Measurements from ENCODE around the gene ARL15. TPM values are rescaled to one million over a fixed set of nuclear protein-coding genes. Genes with fewer than 3 reads are reported as not detected.
"Not testable (repeated sequence)": the region's sequence is repeated elsewhere in the genome, so short reads cannot be mapped to it uniquely, and the experiment has no call there.

Gene ARL15
- total RNA-seq (10 to 100 TPM; 18.2 to 66.2 TPM), polyA plus RNA-seq (10 to 100 TPM in 1 of 2 donors, 1 to 10 TPM in 1; 5.7 to 11.5 TPM)
- long read RNA-seq, donor 1, partial matches to known transcripts: 0 of 7 reads
- long read RNA-seq, donor 1, other reads (novel, unspliced or antisense): 0 of 7 reads
- long read RNA-seq, donor 2, partial matches to known transcripts: 0 of 1 reads
- long read RNA-seq, donor 2, other reads (novel, unspliced or antisense): 0 of 1 reads
- long read RNA-seq, donor 3, transcript ARL15-202 (5 exons, 2,486 nt): major isoform, 6 of 8 reads
- long read RNA-seq, donor 3, partial matches to known transcripts: 0 of 8 reads
- long read RNA-seq, donor 3, other reads (novel, unspliced or antisense): 0 of 8 reads
- long read RNA-seq, donor 4, partial matches to known transcripts: 0 of 2 reads
- long read RNA-seq, donor 4, other reads (novel, unspliced or antisense): 0 of 2 reads
- long read RNA-seq, donor 5, partial matches to known transcripts: 0 of 6 reads
- long read RNA-seq, donor 5, other reads (novel, unspliced or antisense): 0 of 6 reads

GRCh38 chr5:54310433-54311175 lies at the start of gene ARL15:
TSS of gene ARL15 (minus strand) at chr5:54310573.
- H3K9me3 ChIP-seq (ENCODE audit: control insufficient read depth in 4 of 4, insufficient read depth in 3 of 4, low read length in 3 of 4): no peaks in the 10 kb centered on the region
- no peaks in the 10 kb centered on the region for H3K36me3 ChIP-seq (ENCODE audit: control insufficient read depth in 4 of 4, insufficient read depth in 4 of 4, low read length in 4 of 4)
- H3K27ac ChIP-seq (ENCODE audit: low read depth in 1 of 2, low read length in 1 of 2): peak within 1 kb of the TSS; percentile 71 to 84
- DNase-seq (peak; percentile 99), ATAC-seq (ENCODE audit: insufficient read depth, low FRiP score) (peak; percentile 96)
- H3K9ac ChIP-seq (ENCODE audit: insufficient read depth in 1 of 2, low read length in 2 of 2): peak within 1 kb of the TSS; percentile 84 to 91
- peaks cover 0 to 11% (median 2%) of the 10 kb centered on the region in 5 donors for H3K4me1 ChIP-seq (ENCODE audit: control insufficient read depth in 5 of 5, insufficient read depth in 5 of 5, low read length in 5 of 5)
- peak within 1 kb of the TSS; percentile 83 for H3K4me3 ChIP-seq
- no peak for TF ChIP-seq CTCF (IDR thresholded peaks at IDR 0.05; ENCODE audit: control extremely low read depth, extremely low read depth)
- WGBS, 2 donors: 0% methylated on average over 50 of the region's 50 CpGs
- peaks cover 0 to 7% (median 6%) of the 10 kb centered on the region in 3 donors for H3K27me3 ChIP-seq (ENCODE audit: control insufficient read depth in 3 of 3, insufficient read depth in 3 of 3, low read length in 2 of 3)

GRCh38 chr5:54360089-54360488 lies 49.7 kb upstream of the ARL15 start:
- DNase-seq (no peak), ATAC-seq (ENCODE audit: insufficient read depth, low FRiP score) (no peak)
- H3K9me3 ChIP-seq (ENCODE audit: control insufficient read depth in 4 of 4, insufficient read depth in 3 of 4, low read length in 3 of 4): no peaks in the 10 kb centered on the region

GRCh38 chr5:54357408-54358058 lies 47.2 kb upstream of the ARL15 start:
- H3K36me3 ChIP-seq (ENCODE audit: control insufficient read depth in 4 of 4, insufficient read depth in 4 of 4, low read length in 4 of 4): no peaks in the 10 kb centered on the region
- DNase-seq (peak in 1 of 3 donors; percentile 9), ATAC-seq (ENCODE audit: insufficient read depth, low FRiP score) (no peak)

More at GRCh38 chr5:54360089-54360488, 49.7 kb upstream of the ARL15 start:
- Histone ChIP-seq H3K27me3 (ENCODE audit: control insufficient read depth in 3 of 3, insufficient read depth in 3 of 3, low read length in 2 of 3) (no peaks in the 10 kb centered on the region), H3K9ac (ENCODE audit: insufficient read depth in 1 of 2, low read length in 2 of 2) (no peak overlapping the region), H3K36me3 (ENCODE audit: control insufficient read depth in 4 of 4, insufficient read depth in 4 of 4, low read length in 4 of 4) (no peaks in the 10 kb centered on the region), H3K27ac (ENCODE audit: low read depth in 1 of 2, low read length in 1 of 2) (no peak overlapping the region), H3K4me1 (ENCODE audit: control insufficient read depth in 5 of 5, insufficient read depth in 5 of 5, low read length in 5 of 5) (no peaks in the 10 kb centered on the region), H3K4me3 (no peak overlapping the region)
- WGBS, 2 donors: 57 to 77% methylated on average over 5 of the region's 5 CpGs
- no peak for TF ChIP-seq CTCF (IDR thresholded peaks at IDR 0.05; ENCODE audit: control extremely low read depth, extremely low read depth)

GRCh38 chr5:54353933-54354564 lies 43.7 kb upstream of the ARL15 start:
- not testable (repeated sequence) for H3K9ac ChIP-seq (ENCODE audit: insufficient read depth in 1 of 2, low read length in 2 of 2)

More at GRCh38 chr5:54357408-54358058, 47.2 kb upstream of the ARL15 start:
- Histone ChIP-seq H3K4me1 (ENCODE audit: control insufficient read depth in 5 of 5, insufficient read depth in 5 of 5, low read length in 5 of 5) (no peaks in the 10 kb centered on the region), H3K9me3 (ENCODE audit: control insufficient read depth in 4 of 4, insufficient read depth in 3 of 4, low read length in 3 of 4) (peaks cover 0 to 7% (median 3%) of the 10 kb centered on the region in 4 donors), H3K27ac (ENCODE audit: low read depth in 1 of 2, low read length in 1 of 2) (no peak overlapping the region), H3K4me3 (no peak overlapping the region), H3K27me3 (ENCODE audit: control insufficient read depth in 3 of 3, insufficient read depth in 3 of 3, low read length in 2 of 3) (no peaks in the 10 kb centered on the region), H3K9ac (ENCODE audit: insufficient read depth in 1 of 2, low read length in 2 of 2) (no peak overlapping the region)
- TF ChIP-seq CTCF (IDR thresholded peaks at IDR 0.05; ENCODE audit: control extremely low read depth, extremely low read depth): no peak
- WGBS, 2 donors: 19 to 32% methylated on average over 4 of the region's 4 CpGs

GRCh38 chr5:54352580-54352979 lies 42.2 kb upstream of the ARL15 start:
- not testable (repeated sequence) for H3K27me3 ChIP-seq (ENCODE audit: control insufficient read depth in 3 of 3, insufficient read depth in 3 of 3, low read length in 2 of 3); H3K4me3 ChIP-seq; H3K4me1 ChIP-seq (ENCODE audit: control insufficient read depth in 5 of 5, insufficient read depth in 5 of 5, low read length in 5 of 5); ATAC-seq (ENCODE audit: insufficient read depth, low FRiP score); H3K27ac ChIP-seq (ENCODE audit: low read depth in 1 of 2, low read length in 1 of 2); DNase-seq; H3K9ac ChIP-seq (ENCODE audit: insufficient read depth in 1 of 2, low read length in 2 of 2); H3K36me3 ChIP-seq (ENCODE audit: control insufficient read depth in 4 of 4, insufficient read depth in 4 of 4, low read length in 4 of 4); H3K9me3 ChIP-seq (ENCODE audit: control insufficient read depth in 4 of 4, insufficient read depth in 3 of 4, low read length in 3 of 4)
- WGBS, 2 donors: 0% methylated on average over 1 of the region's 1 CpG

More at GRCh38 chr5:54353933-54354564, 43.7 kb upstream of the ARL15 start:
- H3K4me3 ChIP-seq; DNase-seq; H3K9me3 ChIP-seq (ENCODE audit: control insufficient read depth in 4 of 4, insufficient read depth in 3 of 4, low read length in 3 of 4); ATAC-seq (ENCODE audit: insufficient read depth, low FRiP score); H3K4me1 ChIP-seq (ENCODE audit: control insufficient read depth in 5 of 5, insufficient read depth in 5 of 5, low read length in 5 of 5); H3K36me3 ChIP-seq (ENCODE audit: control insufficient read depth in 4 of 4, insufficient read depth in 4 of 4, low read length in 4 of 4); H3K27ac ChIP-seq (ENCODE audit: low read depth in 1 of 2, low read length in 1 of 2); H3K27me3 ChIP-seq (ENCODE audit: control insufficient read depth in 3 of 3, insufficient read depth in 3 of 3, low read length in 2 of 3): not testable (repeated sequence)

Measured in lung (tissue), 16 donors.